Measurements from ENCODE around the gene PEAK1.

DNA sequence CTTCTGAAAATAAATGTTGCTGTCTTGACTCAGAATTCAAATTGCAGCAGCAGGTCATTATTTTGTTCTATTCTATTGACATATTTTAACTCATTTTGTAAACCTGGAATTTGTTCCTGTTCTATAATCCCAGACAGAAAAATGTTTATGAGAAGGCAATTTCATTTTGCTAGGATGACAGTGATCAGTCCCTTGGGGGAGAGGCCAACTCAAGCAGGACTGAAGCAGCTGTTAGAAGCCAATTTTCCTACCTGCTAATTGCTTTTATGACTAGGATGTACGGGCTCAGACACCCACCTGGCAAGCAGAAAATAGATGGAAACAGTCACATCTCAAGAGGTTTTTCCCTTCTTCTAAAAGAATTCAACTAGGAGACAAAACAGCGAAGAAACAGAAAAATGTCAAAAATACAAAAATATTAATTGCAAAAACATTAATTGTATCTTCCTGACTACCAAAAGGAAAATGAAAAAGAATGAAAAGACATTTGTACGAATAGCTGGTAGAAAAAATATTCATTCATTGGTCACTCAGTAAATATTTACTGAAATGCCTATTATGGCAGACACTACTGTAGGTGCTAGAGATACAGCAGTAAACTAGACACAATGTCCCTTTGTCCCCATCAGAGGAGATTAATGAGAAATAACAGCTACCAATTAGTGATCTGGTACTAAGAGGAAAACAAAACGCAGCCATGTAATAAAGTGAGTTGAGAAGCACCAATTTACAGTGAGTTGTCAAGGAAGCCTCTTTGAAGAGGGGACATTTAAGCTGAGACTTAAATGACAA lies 73.5 kb downstream of the PEAK1 start:
- TF ChIP-seq, protein P1, sequence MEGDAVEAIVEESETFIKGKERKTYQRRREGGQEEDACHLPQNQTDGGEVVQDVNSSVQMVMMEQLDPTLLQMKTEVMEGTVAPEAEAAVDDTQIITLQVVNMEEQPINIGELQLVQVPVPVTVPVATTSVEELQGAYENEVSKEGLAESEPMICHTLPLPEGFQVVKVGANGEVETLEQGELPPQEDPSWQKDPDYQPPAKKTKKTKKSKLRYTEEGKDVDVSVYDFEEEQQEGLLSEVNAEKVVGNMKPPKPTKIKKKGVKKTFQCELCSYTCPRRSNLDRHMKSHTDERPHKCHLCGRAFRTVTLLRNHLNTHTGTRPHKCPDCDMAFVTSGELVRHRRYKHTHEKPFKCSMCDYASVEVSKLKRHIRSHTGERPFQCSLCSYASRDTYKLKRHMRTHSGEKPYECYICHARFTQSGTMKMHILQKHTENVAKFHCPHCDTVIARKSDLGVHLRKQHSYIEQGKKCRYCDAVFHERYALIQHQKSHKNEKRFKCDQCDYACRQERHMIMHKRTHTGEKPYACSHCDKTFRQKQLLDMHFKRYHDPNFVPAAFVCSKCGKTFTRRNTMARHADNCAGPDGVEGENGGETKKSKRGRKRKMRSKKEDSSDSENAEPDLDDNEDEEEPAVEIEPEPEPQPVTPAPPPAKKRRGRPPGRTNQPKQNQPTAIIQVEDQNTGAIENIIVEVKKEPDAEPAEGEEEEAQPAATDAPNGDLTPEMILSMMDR (IDR thresholded peaks at IDR 0.05) = no peak
- TF ChIP-seq POLR2A (IDR thresholded peaks at IDR 0.05) = no peak
- no peak for TF ChIP-seq POLR2AphosphoS5 (IDR thresholded peaks at IDR 0.05)
- no peak for TF ChIP-seq EP300 (IDR thresholded peaks at IDR 0.05; ENCODE audit: low read depth)
